ENCODE measurements around the gene CXCL12.

The CXCL12 gene

DNA sequence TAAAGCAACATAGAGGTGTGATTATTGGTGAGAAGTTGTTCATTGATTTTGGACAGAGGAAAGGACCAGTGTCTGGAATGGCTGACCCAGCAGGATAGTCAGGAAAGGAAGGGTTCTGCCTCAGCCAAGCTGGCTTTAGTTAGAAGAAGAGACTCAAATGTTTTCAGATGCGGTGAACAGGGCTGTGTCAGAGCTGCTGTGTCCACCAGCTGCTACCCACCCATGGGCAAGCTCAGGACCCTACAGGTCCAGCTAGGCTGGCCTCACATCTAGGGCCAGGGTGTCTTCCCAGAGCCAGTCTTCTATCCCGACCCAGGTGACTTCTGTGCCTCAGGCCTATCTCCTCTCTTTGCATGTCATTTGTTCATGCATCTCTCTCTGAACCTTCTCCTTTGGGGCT, 37.3 kb upstream of the CXCL12 start:
- H2AFZ ChIP-seq (ENCODE audit: low read depth, low read length), result no peak overlapping the region
- H3K79me2 ChIP-seq (ENCODE audit: low read length), result no peaks in the 10 kb centered on the region
- no peak overlapping the region for H3K4me2 ChIP-seq (ENCODE audit: low read length)
- no peaks in the 10 kb centered on the region for H3K27me3 ChIP-seq (ENCODE audit: low read depth, low read length)
- no peak overlapping the region for H3K27ac ChIP-seq (ENCODE audit: low read length)
- TF ChIP-seq, protein P1, sequence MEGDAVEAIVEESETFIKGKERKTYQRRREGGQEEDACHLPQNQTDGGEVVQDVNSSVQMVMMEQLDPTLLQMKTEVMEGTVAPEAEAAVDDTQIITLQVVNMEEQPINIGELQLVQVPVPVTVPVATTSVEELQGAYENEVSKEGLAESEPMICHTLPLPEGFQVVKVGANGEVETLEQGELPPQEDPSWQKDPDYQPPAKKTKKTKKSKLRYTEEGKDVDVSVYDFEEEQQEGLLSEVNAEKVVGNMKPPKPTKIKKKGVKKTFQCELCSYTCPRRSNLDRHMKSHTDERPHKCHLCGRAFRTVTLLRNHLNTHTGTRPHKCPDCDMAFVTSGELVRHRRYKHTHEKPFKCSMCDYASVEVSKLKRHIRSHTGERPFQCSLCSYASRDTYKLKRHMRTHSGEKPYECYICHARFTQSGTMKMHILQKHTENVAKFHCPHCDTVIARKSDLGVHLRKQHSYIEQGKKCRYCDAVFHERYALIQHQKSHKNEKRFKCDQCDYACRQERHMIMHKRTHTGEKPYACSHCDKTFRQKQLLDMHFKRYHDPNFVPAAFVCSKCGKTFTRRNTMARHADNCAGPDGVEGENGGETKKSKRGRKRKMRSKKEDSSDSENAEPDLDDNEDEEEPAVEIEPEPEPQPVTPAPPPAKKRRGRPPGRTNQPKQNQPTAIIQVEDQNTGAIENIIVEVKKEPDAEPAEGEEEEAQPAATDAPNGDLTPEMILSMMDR (IDR thresholded peaks at IDR 0.05; ENCODE audit: low read depth, low read length), result no peak
- no peak for TF ChIP-seq EZH2phosphoT487 (IDR thresholded peaks at IDR 0.05; ENCODE audit: low read depth)
- H3K9ac ChIP-seq (ENCODE audit: low read length), result no peak overlapping the region
- no peaks in the 10 kb centered on the region for H4K20me1 ChIP-seq (ENCODE audit: insufficient read depth, low read length)
- no peaks in the 10 kb centered on the region for H3K4me1 ChIP-seq (ENCODE audit: low read length)
- H3K36me3 ChIP-seq (replicated peaks; ENCODE audit: low read depth, low read length), result no peaks in the 10 kb centered on the region
- H3K4me3 ChIP-seq (ENCODE audit: low read length), result no peak overlapping the region
- no peaks in the 10 kb centered on the region for H3K9me3 ChIP-seq (ENCODE audit: insufficient read depth, low read length)

DNA sequence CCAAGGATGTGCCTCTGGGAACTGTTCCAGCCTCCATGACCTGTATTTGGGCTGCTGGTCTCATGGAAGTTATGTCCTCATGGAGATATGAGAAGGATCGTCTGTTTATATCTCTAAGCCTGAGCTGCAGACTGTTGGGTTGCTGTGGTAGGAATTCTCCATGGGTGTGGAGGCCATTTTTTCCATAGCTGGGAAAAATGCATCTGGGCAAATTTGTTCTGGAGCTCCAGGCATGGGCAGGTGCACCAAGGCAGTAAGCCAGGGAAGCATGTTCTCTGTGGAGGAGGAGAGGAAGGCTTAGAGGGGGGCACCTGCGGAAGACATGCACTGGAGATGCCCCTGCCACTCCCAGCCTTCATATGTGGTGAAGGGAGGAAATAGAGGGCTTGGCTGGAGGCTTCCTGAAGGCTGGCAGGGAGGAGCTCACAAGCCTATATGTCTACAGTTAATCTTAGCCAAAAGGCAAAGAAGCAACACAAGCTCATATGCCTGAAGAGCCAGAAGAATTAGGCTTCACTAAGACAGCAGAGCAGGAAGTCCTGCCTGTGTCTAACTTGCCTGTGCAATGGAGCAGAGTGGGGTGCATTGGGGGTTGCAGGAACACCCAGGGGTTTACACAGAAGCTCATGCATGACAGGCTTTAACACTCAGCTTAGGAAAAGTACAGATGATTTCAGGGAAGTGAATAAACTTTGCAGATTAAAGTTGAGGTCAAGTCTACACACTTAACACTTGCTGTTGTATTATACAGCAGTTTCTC, 35.1 kb upstream of the CXCL12 start:
- H2AFZ ChIP-seq (ENCODE audit: low read depth, low read length), result no peak overlapping the region
- 0 out of 2 replicates have a peak, but pooled peaks cover 3% of the 10 kb centered on the region for H3K4me1 ChIP-seq (ENCODE audit: low read length)
- TF ChIP-seq, protein P1 (IDR thresholded peaks at IDR 0.05; ENCODE audit: low read depth, low read length), result no peak
- H3K27me3 ChIP-seq (ENCODE audit: low read depth, low read length), result no peaks in the 10 kb centered on the region
- H3K79me2 ChIP-seq (ENCODE audit: low read length), result no peaks in the 10 kb centered on the region
- H4K20me1 ChIP-seq (ENCODE audit: insufficient read depth, low read length), result no peaks in the 10 kb centered on the region
- no peak overlapping the region for H3K27ac ChIP-seq (ENCODE audit: low read length)
- H3K9ac ChIP-seq (ENCODE audit: low read length), result no peak overlapping the region
- H3K9me3 ChIP-seq (ENCODE audit: insufficient read depth, low read length), result no peaks in the 10 kb centered on the region
- H3K4me3 ChIP-seq (ENCODE audit: low read length), result no peak overlapping the region
- H3K4me2 ChIP-seq (ENCODE audit: low read length), result no peak overlapping the region
- no peaks in the 10 kb centered on the region for H3K36me3 ChIP-seq (replicated peaks; ENCODE audit: low read depth, low read length)

DNA sequence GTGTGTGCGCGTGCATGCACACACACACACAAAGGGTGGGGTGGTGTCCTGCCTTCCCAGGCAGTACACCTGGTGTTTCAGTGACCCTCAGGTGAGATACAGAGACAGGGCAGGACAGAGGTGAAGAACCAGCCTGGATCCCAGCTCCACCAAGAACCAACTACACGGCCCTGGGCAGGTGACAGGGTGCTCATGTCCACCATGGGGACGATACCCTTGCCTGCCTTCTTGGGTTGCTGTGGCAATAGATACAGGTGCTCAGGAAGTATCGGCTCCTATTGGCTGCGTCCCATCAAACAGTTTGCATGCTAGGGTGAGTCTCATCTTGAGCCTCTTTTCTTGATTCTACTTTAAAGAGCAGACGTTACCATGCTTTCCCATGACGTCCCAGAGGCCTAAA, 33.7 kb upstream of the CXCL12 start:
- Histone ChIP-seq H3K36me3 (replicated peaks; ENCODE audit: low read depth, low read length) (no peaks in the 10 kb centered on the region), H4K20me1 (ENCODE audit: insufficient read depth, low read length) (no peaks in the 10 kb centered on the region), H3K9ac (ENCODE audit: low read length) (no peak overlapping the region), H3K79me2 (ENCODE audit: low read length) (no peaks in the 10 kb centered on the region), H3K4me2 (ENCODE audit: low read length) (no peak overlapping the region), H3K27me3 (ENCODE audit: low read depth, low read length) (no peaks in the 10 kb centered on the region), H2AFZ (ENCODE audit: low read depth, low read length) (no peak overlapping the region), H3K4me3 (ENCODE audit: low read length) (no peak overlapping the region), H3K27ac (ENCODE audit: low read length) (no peak overlapping the region), H3K9me3 (ENCODE audit: insufficient read depth, low read length) (no peaks in the 10 kb centered on the region), H3K4me1 (ENCODE audit: low read length) (0 out of 2 replicates have a peak, but pooled peaks cover 3% of the 10 kb centered on the region)
- no peak for TF ChIP-seq EZH2phosphoT487 (IDR thresholded peaks at IDR 0.05; ENCODE audit: low read depth)

DNA sequence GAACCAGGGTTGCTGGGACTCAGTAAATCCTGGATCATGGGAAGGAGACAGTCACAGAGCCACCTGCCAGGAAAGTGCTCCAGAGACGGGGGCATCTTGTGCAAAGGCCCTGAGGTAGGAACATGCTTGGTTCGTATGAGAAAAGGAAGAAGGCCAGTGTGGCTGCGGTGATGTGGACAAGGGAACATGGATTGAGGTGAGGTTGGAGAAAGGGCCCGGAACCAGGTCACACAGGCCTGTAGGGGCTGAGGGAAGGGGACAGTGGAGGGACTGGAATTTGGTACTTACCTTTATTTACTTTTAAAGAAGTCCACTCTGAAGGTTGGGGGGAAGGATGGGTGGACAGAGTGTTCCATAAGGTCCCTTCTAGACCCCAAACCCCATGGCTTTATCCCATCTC, 32.9 kb upstream of the CXCL12 start:
- Histone ChIP-seq H3K4me2 (ENCODE audit: low read length) (no peak overlapping the region), H2AFZ (ENCODE audit: low read depth, low read length) (no peak overlapping the region), H3K27me3 (ENCODE audit: low read depth, low read length) (no peaks in the 10 kb centered on the region), H3K9me3 (ENCODE audit: insufficient read depth, low read length) (no peaks in the 10 kb centered on the region), H3K4me1 (ENCODE audit: low read length) (0 out of 2 replicates have a peak, but pooled peaks cover 3% of the 10 kb centered on the region), H3K79me2 (ENCODE audit: low read length) (no peaks in the 10 kb centered on the region), H4K20me1 (ENCODE audit: insufficient read depth, low read length) (no peaks in the 10 kb centered on the region), H3K9ac (ENCODE audit: low read length) (no peak overlapping the region), H3K4me3 (ENCODE audit: low read length) (no peak overlapping the region), H3K36me3 (replicated peaks; ENCODE audit: low read depth, low read length) (no peaks in the 10 kb centered on the region), H3K27ac (ENCODE audit: low read length) (no peak overlapping the region)
- no peak for TF ChIP-seq EZH2phosphoT487 (IDR thresholded peaks at IDR 0.05; ENCODE audit: low read depth)
- TF ChIP-seq, protein P1 (IDR thresholded peaks at IDR 0.05; ENCODE audit: low read depth, low read length), result no peak

Measured in OCI-LY3 (cell line).